GM10248 (cell line): ENCODE measurements around the gene NATD1.

Source experiments
- CTCF ChIA-PET: fragments of 300-600 bp; sonication (Branson Sonifier 250); formaldehyde crosslinking; extraction: SDS; loops from one replicate; lab custom pipeline; 2021; ENCODE audit warnings: antibody characterized with exemption; lab: Yijun Ruan, JAX
- POLR2A ChIA-PET: fragments of 350-650 bp; sonication (Branson Sonifier 250); formaldehyde crosslinking; extraction: SDS; loops from one replicate; lab custom pipeline; 2020; ENCODE audit warnings: antibody characterized with exemption; lab: Yijun Ruan, JAX
- DNase-seq: peaks from one replicate; pipeline ENCODE4 v3.0.0; 2012; ENCODE audit errors: extremely low spot score
- TF ChIP-seq, protein P1 (sequence below): IDR thresholded peaks from 2 replicates; pipeline ENCODE4 v1.5.1; 2012; ENCODE audit warnings: mild to moderate bottlenecking, low read depth; ENCODE audit errors: extremely low read depth, missing control alignments, control extremely low read depth

The NATD1 gene

DNA sequence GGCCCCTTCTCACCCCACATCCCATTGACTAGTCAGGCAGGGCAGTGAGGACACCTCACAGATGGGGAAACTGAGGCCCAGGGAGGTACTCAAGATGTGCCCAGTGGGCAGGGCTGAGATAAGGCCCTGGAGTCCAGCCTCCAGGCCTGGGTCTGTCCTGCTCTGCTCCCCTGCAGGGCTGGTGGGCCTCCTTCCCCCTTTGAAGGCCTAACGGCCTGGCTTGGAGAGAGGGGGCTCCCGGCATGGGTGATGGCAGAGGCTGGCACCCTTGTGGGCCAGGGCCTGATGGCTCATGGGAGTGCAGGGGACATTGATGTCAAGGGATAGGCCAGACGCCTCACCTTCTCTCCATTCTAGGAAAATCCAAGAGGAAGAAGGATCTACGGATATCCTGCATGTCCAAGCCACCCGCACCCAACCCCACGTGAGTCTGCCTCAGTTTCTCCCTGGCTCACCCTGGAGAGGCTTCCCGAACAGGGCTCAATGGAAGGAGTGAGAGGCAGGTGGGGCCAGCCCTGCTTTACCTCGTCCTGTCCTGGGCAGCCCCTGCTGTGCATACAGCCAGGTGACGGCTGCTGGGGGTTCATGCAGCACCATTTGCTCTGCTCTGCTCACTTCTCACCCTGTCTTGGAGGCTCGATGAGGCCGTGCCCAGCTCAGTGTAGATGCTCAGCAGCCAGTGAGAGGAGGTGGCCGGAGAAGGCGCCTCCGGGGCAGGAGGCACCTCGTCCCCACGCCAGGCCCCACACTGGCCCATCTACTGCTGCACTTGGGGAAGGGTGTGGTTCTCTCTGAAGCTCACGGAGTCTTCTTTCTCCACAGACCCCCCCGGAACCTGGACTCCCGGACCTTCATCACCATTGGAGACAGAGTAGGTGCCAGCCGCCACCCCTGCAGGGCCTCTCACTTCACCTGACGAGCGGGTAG is 45.1 kb upstream of the NATD1 start:
- POLR2A ChIA-PET: no interaction called here
- no peak for DNase-seq
- CTCF ChIA-PET: interaction anchor here (1.5 to 3.0 kb wide), 2 partner anchors 18 to 19 kb away, joined by 5 to 16 read pairs; no protein-coding TSS in a partner anchor
- TF ChIP-seq, protein P1, sequence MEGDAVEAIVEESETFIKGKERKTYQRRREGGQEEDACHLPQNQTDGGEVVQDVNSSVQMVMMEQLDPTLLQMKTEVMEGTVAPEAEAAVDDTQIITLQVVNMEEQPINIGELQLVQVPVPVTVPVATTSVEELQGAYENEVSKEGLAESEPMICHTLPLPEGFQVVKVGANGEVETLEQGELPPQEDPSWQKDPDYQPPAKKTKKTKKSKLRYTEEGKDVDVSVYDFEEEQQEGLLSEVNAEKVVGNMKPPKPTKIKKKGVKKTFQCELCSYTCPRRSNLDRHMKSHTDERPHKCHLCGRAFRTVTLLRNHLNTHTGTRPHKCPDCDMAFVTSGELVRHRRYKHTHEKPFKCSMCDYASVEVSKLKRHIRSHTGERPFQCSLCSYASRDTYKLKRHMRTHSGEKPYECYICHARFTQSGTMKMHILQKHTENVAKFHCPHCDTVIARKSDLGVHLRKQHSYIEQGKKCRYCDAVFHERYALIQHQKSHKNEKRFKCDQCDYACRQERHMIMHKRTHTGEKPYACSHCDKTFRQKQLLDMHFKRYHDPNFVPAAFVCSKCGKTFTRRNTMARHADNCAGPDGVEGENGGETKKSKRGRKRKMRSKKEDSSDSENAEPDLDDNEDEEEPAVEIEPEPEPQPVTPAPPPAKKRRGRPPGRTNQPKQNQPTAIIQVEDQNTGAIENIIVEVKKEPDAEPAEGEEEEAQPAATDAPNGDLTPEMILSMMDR: no peak

DNA sequence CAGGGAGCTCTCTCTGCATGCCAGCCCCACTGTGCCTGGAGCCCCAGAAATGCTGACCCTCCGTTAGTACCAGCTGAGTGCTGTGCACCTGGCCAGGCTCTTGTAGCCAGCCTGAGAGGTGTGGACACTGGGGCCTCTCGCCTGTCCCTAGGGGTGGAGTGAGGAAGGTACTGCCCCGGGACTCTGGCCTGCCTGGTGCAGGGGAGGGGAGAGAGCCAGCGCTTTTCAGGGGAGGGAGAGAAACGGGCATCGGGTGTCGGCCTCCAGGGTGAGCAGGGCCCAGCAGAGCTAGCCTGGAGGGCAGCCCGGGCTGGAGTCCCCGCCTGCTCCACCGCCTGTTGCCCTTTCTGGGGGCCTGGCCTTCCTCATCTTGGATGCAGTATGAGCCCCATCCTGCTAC is 44.4 kb upstream of the NATD1 start:
- POLR2A ChIA-PET: interaction anchor here (0.8 kb wide), 1 partner anchor 10 kb away, joined by 3 read pairs; no protein-coding TSS in a partner anchor
- CTCF ChIA-PET: interaction anchor here (3.0 kb wide), 1 partner anchor 18 kb away, joined by 16 read pairs; no protein-coding TSS in a partner anchor
- DNase-seq: peak; percentile 20
- TF ChIP-seq, protein P1: no peak

DNA sequence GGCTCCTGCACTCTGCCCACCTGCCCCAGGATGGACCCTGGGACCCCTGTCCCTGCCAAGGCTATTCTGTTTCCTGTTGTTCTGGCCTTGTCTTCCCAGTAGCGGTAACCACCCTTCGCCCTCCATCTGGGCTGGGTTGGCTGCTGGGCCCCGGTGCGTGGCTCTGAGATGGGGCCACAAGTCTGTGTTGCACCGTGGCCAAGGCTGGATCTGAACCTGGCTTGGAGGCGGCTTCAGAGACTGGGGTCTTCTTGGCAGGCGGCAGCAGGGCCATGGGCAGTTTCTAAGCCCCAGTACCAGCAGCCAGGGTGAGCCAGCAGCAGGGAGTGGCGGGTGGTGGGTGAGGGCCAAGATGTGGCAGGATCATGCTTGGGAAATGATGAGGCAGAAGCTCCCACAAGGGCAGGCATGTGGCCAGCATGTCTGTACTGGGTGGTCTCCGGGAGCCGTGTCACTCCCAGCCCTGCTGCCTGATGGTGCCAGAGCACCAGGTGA is 43.9 kb upstream of the NATD1 start:
- TF ChIP-seq, protein P1: no peak
- no peak for DNase-seq
- POLR2A ChIA-PET: interaction anchor here (0.8 kb wide), 1 partner anchor 9 kb away, joined by 3 read pairs; no protein-coding TSS in a partner anchor
- CTCF ChIA-PET: interaction anchor here (3.0 kb wide), 1 partner anchor 18 kb away, joined by 16 read pairs; no protein-coding TSS in a partner anchor

DNA sequence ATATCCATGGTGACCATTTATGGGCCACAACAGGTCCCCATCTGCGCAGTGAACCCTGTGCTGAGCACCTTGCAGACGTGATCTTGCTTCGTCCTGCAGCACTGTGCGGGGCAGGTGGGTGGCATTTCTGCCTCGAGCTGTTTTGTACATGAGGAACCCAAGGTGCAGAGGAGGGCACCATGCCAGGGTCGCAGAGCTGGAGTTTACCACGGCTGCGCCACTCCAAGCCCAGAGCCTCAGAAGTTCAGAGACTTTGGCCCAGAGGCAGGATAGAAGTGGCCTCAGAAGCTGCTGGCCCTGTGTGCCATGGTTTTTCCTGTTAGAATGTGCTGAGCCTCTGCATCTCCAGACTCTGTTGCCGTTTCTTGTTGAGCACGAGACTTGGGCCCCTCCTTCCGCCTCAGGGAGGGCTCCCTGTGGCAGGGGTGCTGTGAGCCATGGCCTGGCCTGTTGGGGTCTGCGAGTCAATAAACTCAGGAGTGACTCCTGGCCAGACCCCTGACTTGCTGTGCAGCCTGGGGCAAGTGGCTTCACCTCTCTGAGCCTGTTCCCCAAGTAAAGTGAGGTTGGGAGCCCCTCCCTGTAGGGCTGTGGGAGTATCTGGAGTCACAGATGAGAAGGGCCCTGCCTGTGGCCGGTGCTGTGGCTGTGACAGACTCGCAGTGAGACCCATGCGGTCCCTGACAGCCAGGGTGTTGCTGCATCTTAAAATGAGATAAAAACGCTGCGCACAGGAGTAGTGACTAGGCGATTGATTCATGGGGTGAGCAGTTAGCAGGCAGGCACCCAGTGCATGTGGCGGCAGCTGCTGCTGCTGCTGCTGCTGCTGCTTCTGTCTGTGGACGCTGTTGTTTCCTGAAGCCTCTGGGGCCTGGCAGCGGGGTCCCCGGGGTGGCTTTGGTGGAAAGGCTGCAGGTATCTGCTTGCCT is 43.2 kb upstream of the NATD1 start:
- ChIA-PET CTCF (interaction anchor here (1.6 to 3.0 kb wide), 2 partner anchors 10 to 17 kb away, joined by 3 to 16 read pairs; no protein-coding TSS in a partner anchor), POLR2A (no interaction called here)
- TF ChIP-seq, protein P1: no peak
- no peak for DNase-seq

DNA sequence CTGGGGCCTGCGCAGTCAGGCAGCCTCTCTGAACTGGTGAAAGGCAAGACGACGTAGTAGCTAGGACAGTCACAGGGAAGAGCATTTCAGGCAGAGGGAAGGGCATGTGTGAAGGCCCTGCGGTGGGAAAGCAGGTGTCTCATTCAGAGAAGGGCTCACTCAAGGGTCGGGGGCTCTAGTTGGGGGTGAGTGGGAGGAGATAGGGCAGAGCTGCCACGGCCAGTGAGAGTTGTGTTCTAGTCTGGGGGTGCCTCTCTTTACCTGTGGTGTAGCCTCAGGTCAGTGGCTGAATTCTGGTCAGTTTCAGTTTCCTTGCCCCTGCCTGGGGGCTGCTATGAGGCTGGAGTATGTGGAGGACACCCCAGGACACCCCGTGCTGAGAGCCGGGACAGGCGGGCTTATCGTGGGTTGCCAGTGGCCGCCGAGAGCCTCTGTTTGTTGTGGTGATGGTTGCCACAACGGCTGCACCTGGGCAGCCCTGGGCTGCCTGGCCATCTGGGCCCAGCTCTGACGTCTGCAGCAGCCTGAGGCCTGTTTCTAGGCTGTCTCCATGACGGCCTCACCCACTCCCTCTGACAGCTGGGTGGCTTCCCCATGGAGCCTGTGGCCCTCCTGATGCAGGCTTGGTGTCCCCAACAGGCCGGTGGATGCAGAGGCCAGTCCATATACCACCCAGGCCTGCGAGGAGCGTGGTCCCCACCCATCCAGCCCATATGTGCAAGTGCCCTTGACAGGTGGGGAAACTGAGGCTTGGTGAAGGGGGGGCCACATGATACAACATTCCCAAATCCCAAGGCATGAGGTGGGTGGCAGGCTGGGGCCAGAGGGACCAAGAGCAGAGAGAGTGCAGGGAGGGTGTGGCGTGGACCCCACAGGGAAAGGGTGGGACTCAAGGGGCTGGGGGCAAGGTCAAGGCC is 42.1 kb upstream of the NATD1 start:
- ChIA-PET POLR2A (no interaction called here), CTCF (interaction anchor here (1.6 to 3.0 kb wide), 2 partner anchors 11 to 16 kb away, joined by 3 to 16 read pairs; no protein-coding TSS in a partner anchor)
- TF ChIP-seq, protein P1: no peak
- peak; percentile 22 for DNase-seq
